ENCODE data around the gene PLOD3.

The PLOD3 gene

GRCh38 chr7:101239191-101239950, 22.0 kb upstream of the PLOD3 start:
- no peak for DNase-seq

DNA sequence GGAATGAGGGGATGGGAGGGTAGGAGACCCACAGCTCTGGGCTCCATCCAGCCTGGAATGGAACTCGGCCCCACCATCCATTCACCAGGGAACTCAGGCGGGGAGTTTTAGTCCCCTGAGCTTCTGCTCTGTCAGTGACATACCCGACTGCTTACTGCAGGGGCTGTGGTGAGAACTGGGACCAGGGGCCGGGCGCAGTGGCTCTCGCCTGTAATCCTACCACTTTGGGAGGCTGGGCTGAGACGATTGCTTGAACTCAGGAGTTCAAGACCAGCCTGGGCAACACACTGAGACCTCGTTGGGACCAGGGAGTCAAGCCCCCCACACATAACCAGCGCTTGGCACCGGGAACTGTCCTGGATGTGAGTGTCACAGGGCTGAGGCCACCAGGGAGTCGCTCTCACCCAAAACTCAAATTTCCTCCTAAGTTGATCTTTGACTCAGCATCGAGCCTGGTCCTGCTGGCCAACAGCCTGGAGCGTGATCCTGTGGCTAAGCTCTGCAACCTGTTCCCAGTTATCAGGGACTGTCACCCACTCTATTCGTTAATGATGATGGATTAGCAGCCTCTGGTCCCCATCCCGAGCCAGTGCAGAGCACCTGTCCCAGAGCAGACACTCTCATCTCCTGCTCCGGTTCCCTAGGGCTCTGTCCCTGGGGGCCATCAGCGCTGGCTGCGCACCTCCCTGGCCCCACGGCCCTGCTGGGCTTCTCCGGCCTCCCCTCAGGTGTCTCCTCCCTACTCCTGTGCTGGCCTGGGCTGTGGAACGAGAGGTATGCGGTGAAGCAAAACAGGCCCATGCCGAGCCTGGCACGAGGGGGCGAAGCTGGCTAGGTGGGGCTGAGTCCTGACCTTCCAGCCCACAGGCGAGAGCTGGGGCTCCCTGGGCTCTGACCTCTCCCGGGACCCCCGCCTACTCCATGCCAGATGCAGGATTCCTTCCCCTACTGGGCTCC, 21.1 kb upstream of the PLOD3 start:
- no peak for DNase-seq

- DNase-seq: no peak
These were observed 20.1 kb upstream of the PLOD3 start, which contains the start of gene CLDN15 for GRCh38 chr7:101237206-101238067. Gene CLDN15 (minus strand): TSS chr7:101237802. CDS start chr7:101237581, 221 bp downstream.

GRCh38 chr7:101236292-101236835, 19.0 kb upstream of the PLOD3 start:
- DNase-seq: no peak

DNA sequence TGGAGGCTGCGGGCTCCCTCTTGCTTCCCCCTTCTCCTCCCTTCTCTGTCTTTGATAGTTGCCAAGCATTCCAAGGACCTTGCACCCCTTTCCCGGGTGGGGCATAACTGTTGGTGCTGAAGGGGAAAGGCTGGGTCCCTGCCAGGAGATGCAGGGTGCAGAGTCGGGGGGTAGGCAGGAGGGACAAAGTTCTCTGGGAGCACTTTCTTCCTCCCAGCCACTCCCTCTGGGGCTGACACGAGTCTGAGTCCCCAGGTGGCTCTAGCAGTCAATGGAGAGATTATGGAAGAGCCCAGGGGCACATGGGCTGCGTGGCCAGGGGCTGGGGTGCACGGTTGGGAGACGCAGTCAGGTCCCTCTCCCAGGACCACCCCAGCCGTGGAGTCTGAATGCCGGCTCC, 18.1 kb upstream of the PLOD3 start:
- no peak for DNase-seq

DNA sequence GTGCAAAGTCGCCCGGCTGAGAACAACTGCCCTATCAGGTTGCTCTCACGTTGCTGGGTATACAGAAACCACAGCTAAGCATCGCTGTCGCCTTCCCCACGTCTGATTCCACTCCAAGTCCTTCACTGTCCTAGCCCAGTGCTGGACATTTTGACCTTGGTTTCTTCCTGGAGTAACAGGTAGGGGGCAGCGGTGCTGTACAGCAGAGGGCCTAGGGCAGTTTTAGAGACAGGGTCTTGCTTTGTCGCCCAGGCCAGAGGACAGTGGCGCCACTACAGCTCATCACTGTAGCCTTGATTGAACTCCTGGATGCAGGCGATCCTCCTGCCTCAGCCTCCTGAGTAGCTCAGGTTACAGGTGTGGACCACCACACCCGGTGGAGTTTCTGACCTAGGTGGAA, 17.7 kb upstream of the PLOD3 start:
- DNase-seq: no peak

- no peak for DNase-seq
These were observed 17.3 kb upstream of the PLOD3 start for GRCh38 chr7:101234636-101235035.

DNA sequence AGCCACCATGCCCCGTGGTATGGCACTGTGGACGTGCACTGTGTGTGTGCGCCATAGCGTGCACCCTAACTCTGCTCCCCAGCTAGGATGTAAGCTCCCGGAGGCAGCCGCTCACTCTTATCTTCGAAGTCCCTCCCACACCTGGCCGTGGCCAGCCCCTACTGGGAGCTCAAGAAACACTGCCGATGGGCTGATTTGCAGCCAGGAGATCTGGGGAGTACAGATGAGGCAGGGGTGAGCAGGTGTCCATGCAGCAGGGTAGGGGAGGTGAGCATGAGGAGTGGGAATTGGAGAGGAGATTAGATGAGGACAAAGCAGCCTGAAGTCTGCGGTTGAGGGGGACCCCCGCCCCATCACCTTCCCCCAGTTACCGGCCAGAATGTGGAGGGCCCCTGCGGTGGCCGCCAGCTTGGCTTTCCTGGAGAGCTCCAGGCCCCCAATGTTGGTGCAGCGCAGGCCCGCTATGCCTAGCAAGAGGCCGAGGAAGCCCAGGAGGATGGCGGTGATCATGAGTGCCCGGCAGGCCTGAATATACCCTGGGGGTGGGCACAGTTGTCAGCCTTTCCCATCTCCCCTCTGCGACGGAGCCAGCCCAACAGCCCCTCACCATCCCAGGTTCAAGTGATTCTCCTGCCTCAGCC, 16.6 kb upstream of the PLOD3 start:
- no peak for DNase-seq

- DNase-seq: no peak
These were observed 14.9 kb upstream of the PLOD3 start for GRCh38 chr7:101232141-101232850.

DNA sequence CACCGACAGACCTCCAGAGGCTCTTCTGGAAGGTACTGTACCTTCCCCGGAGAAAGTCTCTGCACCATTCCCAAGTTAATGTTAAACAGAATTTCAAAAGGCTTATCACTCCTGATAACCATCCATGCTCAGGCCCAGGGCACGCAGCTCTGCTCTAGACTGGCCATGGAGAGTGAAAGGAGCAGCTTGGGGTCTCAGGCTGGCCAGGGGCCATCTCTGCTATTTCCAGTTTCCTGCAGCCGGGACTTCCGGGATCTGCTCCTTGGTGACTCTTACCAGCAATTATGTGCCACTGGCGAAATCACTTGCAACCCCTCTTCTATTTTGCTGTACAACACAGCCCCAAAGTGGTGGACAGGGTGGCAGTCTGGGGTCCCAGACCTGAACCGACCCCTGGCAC, 14.3 kb upstream of the PLOD3 start:
- no peak for DNase-seq

DNA sequence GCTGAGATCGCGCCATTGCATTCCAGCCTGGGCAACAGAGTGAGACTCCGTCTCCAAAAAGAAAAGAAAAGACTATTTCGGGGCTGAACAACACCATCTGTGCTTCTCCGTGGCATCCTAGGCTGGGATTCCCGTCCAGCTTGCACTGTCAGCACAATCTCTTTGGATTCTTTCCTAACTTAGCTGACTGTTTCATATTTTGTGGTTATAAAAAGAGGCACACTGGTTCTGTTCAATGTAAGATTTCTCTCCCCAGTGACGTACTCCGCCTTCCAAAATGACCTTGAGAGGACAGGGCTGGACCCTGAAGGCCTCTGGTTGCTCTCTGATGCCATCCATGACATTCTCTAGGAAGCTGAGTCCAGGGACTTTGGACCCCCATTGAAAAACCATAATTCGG, 9.3 kb upstream of the PLOD3 start:
- DNase-seq: no peak

DNA sequence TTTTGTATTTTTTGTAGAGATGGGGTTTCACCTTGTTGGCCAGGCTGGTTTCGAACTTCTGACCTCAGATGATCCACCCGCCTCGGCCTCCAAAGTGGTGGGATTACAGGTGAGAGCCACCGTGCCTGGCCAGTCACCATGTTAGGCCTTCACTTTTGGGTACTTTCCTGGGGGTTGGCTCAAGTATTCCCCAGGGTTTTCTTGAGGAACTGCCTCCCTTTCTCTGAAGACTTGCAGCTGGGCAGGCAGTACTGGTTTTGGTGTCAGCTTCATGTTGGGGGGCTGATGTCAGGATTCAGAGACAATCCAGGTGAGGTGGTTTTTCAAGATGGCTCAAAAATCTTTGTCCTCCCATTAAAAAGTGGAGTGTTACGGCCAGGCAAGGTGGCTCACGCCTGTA, 8.3 kb upstream of the PLOD3 start:
- DNase-seq: no peak

- DNase-seq: no peak
These were observed 6.1 kb upstream of the PLOD3 start for GRCh38 chr7:101223528-101223927.

DNA sequence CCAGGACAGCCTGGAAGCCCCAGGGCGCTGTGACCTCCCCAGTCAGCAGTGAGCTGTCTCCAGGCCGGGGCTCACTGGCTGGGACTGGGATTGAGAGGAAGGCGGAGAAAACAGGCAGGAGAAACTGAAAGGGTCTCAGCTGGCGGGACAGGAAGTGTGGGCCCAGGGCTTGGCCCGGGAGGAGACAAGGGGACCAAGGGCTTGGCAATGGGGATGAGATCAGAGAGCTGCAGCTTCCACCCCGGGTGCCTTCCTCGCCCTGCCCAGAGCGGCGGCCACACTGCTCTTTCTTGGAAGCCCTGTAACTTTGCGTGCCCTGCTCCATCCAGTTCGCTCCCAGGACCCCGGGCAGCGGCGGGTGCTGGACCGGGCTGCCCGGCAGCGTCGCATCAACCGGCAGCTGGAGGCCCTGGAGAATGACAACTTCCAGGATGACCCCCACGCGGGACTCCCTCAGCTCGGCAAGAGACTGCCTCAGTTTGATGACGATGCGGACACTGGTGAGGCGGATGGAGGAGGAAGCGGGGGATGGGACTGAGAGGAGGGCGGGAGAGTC, 5.0 kb upstream of the PLOD3 start:
- no peak for DNase-seq

DNA sequence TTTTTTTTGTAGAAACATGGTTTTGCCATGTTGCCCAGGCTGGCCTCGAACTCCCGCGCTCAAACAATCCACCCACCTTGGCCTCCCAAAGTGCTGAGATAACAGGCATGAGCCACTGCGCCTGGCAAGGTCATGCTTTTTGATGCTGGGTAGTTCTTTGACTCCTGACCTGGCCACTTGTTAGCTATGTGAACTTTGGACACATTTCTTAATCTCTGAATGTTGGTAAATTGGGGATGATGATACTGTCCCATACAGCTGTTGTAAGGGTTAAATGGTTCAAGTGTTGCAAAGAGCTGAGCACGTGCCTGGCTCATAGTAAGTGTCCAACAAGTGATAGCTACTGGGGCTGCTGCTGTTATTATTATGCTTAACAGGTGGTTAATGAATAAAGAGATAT, 2.9 kb upstream of the PLOD3 start:
- DNase-seq: no peak

DNA sequence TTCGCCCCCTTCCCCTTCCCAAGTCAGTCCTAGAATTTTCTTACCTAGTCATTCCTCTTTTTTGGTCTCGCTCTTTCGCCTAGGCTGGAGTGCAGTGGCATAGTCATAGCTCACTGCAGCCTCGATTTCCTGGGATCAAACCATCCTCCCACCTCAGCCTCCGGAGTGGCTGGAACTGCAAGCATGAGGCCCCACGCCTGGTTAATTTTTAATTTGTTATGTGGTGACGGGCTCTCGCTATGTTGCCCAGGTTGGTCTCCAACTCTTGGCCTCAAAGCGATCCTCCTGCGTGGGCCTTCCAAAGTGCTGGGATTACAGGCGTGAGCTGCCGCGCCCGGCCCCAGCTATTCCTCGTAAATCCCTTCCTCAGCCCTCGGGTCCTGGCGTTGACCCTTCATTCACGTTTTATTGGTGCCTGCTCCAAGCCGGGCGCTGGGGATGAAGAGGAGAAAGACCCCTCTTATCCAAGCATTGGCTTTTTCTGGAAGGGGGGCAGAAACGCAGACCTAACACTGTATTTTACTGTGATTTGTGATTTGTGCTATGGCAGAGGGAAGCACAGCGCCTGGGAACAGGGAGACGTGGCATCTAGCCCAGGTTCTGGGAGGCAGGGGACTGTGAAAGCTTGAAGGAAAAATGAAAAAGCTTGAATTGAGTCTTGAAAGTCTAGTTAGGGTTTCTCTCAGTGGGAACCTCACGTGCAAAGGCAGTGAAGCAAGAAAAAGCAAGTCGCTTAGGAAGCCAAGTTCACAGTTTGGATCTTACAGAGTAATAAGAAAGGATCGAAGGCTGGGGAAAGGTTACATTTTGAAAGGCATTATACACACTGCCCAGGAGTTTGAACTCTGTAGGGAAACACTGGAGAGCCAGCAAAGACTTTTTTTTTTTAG, 1.1 kb upstream of the PLOD3 start:
- DNase-seq: no peak

GRCh38 chr7:101216860-101217387, 457 bp downstream of the PLOD3 start:
- no peak for DNase-seq

GRCh38 chr7:101216001-101216859, 1.2 kb downstream of the PLOD3 start:
- no peak for DNase-seq

GRCh38 chr7:101212014-101212413, 5.4 kb downstream of the PLOD3 start:
- no peak for DNase-seq
